Fibroblast of the conjunctiva (primary cell): ENCODE results near the gene ANKRD10.
"Not testable (repeated sequence)": the region's sequence is repeated elsewhere in the genome, so short reads cannot be mapped to it uniquely, and the experiment has no call there.

ENCODE experiments used
- DNase-seq: peaks from one replicate; pipeline ENCODE4 v3.0.0-alpha.2; 2010; ENCODE audit warnings: low read depth

The ANKRD10 gene

DNA sequence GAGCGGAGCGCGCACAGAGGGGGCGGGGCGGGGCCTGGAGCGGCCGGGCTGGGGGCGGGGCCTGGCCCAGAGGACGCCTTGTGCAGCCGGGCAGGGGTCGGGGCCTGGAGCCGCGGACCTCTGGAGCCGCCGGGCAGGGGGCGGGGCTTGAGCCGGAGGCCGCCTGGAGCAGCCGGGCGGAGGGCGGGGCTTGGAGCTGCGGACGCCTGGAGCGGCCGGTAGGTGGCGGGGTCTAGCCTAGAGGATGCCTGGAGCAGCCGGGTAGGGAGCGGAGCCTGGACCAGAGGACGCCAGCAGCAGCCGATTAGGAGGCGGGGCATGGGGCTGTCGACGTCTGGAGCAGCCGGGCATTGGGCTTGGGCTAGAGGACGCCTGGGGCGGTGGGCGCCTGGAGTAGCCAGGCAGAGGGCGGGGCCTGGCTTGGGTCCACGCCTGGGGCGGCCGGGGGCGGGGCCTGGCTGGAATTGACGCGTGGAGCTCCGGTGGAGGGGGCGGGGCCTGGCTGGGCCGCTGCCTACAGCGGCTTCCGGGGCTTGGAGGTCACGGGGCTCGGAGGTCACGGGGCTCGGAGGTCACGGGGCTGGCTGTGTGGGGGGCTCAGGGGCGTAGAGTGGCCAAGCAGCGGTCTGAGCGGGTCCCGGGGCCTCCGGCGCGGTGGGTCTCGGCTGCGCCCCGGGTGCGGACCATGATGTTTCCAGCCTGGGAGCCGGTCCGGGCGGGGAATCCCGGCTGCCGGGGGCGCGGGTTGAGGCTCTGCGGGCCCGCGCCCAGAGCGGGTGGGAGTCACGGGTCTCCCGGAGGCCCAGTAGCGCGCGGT, at the start of gene ANKRD10:
ANKRD10 (minus strand) TSS at position 13 of the 817 bp plus-strand sequence. CDS start 135 bp downstream, outside the sequence.
- DNase-seq, result peak; percentile 100

GRCh38 chr13:110964229-110965037, 49.6 kb upstream of the ANKRD10 start:
- no peak for DNase-seq

GRCh38 chr13:110963554-110963970, 48.7 kb upstream of the ANKRD10 start:
- no peak for DNase-seq

DNA sequence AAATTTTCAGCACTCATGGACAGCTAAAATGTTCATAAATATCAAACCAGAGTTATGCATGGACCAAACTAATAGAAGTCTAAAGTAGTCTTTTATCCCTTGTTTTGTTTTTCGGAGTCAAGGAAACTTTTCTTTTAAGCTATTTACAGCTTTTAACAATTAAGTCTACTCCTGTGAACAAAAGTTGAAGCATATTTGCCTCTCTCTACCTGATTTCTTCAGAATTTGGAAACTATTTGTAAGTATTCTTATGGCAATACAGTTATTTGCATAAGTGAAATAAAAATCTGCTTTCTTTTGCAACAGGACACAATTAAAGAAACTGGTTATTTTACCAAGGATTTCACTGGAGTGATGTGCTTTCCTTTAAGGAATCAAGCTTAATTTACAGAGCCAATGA, 47.1 kb upstream of the ANKRD10 start:
- no peak for DNase-seq

- DNase-seq, result no peak
These were observed 45.3 kb upstream of the ANKRD10 start for GRCh38 chr13:110960204-110960603.

- DNase-seq, result no peak
These were observed 43.1 kb upstream of the ANKRD10 start for GRCh38 chr13:110957931-110958330.

DNA sequence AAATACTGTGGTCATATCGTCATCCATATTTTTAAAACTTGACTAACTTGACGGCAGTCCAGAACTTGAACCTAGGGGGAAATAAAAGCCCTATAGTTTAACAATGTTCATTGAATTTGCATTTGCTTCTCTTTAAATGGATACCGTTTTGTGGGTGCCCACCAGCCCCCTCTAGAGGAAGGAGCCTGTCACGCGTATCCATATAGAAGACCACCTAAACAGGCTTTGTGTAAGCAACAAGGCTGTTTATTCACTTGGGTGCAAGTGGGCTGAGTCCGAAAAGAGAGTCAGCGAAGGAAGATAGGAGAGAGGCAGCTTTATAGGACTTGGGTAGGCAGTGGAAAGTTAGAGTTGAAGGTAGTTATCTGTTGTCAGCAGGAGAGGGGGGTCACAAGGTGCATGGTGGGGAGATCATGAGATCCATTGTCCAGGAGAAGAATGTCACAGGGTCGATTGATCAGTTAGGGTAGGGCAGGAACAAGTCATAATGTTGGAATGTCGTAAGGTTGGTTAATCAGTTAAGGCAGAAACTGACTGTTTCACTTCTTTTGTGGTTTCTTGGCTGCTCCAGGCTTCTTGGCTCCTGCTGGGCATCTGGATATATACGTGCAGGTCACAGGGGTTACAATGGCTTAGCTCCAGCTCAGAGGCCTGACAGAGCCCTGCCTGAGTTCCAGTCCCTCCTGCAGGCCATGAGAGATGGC, 42.5 kb upstream of the ANKRD10 start:
- DNase-seq, result no peak

- peak; percentile 35 for DNase-seq
These were observed 41.3 kb upstream of the ANKRD10 start for GRCh38 chr13:110956216-110956615.

- DNase-seq, result not testable (repeated sequence)
These were observed 40.7 kb upstream of the ANKRD10 start for GRCh38 chr13:110955608-110956007.

- DNase-seq, result peak; percentile 91
These were observed 40.2 kb upstream of the ANKRD10 start for GRCh38 chr13:110955072-110955503.

DNA sequence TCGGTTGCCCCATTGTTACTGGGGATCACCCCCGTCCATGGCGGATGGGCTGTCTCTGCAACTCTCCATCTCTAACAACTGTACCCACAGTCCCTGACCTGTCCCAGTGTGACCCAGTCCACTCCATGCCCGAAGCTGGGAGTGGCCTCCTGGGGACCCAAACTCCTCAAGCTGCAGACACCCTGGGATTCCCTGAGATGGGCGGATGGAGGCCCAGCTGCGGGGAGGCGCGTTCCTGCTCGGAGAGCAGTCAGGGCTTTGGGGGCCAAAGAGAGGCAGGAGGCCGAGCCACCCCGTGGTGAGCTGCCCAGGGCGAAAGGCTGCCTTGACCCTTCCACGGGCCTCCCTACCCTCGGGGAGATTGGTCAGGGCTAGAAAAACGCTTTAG, 39.7 kb upstream of the ANKRD10 start:
- not testable (repeated sequence) for DNase-seq

DNA sequence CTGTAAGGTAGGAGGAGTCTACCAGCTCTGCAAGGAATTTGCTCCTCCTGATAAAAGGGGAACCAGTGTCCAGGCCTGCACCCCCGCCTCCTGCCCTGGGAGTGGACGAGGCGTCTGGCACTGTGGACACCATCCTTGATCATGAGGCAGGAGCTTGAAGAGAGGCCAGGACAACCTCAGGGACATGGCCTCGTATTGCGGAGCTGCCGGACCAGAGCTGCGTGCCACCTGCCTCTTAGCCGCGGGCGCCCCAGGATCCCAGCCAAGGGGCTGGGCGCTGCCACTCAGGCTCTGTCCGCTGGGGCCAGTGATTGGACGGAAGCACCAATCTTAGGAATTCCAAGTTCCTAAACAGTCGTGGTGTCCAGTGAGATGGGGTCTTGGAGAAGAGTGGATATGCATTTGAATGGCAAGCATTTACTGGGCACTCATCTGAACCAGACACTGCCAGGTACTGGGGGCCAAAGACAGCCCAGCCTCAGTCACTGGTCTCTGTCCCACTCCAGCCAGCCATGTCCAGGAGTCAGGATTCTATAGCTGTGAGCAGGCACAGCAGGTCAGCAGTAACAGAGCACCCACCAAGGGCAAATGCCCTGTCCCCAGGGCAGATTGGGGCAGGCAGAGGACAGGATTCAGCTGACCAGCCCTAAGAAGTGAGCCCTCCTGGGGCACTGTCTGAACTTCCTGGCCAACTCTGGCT, 39.1 kb upstream of the ANKRD10 start:
- no peak for DNase-seq

GRCh38 chr13:110953416-110953815, 38.5 kb upstream of the ANKRD10 start:
- DNase-seq, result no peak

DNA sequence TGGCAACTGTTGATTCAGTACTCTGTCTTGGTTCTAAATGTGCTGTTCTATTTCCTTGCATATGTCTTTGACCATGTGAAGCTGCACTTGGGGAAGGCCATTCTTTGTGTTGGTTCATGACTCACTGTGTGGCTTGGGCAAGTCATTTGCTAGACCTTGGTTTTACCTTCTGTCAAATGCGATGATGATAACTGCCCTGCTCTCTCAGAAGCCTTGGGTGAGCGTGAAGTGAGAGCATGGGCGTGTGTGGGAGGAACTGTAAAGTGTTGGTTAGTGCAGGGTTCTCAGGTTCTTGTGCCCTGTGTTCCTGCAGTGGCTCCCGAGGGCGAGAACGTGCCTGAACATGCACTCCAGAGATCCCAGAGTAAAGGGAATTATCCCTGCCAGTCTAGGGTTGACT, 37.3 kb upstream of the ANKRD10 start:
- not testable (repeated sequence) for DNase-seq

DNA sequence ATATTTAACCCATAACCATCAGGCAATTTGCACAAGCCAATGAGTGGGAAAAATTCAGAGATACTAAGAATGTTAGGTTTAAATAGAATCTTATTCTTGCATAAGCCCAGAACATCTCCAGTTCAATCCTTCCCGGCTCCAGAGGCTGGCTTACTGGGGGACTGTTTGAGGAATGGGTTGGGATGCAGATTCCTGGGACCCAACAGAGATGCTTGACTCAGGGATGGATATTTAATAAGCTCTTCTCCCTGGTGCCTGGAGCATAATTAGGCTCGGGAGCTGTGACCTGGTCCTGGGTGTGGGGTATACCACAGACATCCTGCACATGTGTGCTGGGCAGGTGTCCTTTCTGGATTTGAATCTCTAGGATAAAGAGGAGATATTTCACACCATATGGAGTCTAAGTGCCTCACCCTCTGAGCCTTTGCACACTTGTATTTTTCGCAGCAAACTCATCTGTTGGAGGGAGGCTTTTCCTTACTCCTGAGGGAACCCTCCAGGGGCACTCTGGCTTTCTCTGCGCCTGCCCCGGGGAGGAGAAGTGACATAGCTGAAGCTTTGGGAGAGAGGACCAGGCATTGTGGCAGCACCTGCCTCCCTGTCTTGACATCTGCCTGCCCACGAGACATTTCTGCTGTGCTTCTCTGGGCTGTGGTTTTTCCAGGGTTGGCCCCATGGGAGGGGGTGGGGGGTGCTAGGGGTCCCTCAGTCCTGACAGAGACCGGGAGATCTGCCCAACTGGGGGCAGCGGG, 36.1 kb upstream of the ANKRD10 start:
- DNase-seq, result no peak

DNA sequence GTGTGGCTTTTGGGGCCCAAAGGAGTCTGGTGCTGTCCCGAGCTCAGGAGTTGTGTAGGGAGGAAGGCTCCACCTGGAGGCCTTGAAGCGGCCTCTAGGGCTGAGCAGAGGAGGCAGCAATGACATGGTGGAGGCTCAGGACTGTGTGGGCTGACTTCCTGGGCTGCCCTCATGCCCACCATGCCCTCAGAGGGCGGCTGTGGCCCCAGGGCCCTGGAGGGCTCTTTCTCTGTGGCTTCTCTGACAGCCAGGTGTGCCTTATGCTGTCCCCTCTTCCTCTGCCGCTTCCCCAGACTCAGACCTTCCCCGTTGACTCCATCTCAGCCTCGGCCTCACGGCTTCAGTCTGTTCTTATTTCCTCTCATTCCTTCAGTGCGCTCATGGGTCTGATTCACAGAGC, 35.5 kb upstream of the ANKRD10 start:
- no peak for DNase-seq

DNA sequence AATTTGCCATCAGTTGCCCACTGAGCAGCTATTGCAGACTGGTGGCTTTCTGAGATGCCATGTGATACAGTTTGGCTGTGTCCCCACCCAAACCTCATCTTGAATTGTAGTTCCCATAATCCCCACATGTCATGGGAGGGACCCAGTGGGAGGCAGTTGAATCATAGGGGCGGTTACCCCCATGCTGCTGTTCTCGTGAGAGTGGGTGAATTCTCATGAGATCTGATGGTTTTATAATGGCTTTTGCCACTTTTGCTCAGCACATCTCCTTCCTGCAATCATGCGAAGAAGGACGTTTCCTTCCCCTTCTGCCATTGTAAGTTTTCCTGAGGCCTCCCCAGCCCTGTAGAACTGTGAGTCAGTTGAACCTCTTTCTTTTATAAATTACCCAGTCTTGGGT, 34.8 kb upstream of the ANKRD10 start:
- no peak for DNase-seq

DNA sequence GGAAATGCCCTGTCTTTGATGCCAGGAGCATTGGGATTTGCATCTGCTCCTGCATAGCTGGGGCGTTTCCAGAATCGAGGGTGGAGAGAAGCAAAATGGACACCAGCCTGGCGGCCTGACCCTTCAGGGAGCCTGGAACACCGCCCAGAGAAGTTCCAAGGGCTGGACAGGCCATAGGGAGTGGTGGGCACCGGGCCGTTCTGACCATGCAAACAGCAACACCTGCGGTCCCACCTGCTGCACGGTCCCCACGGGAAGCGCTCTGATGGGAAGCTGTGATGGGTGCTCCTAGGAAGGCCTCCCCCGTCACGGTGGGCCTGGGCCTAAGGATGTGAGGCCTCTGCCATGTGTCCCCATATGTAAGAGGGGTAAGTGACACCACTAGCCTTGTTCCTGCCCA, 34.2 kb upstream of the ANKRD10 start:
- DNase-seq, result no peak

GRCh38 chr13:110947338-110947737, 32.5 kb upstream of the ANKRD10 start:
- not testable (repeated sequence) for DNase-seq

- no peak for DNase-seq
These were observed 31.2 kb upstream of the ANKRD10 start for GRCh38 chr13:110945928-110946570.
